Measurements from ENCODE around the gene IFNG-AS1.

IFNG-AS1 gene

DNA sequence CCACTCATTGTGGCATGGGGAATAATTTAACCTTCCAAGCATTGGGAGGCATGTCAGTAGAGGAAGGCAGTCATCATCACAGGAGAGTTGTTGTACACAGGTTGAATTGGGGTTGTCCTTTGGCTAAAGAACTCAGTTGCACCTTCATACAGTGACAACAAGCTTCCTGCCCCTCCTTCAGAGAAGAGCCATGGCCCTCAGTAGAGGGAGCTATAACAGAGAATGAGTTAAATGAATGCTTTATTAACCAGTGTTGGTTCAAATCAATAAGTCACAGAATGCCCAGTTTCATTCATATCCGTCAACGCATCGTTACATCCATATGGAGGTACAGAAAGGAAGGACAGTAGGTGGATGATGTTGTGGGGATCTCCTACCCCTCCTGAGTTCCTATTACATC, 4.8 kb downstream of the IFNG-AS1 start:
- no peak for DNase-seq

DNA sequence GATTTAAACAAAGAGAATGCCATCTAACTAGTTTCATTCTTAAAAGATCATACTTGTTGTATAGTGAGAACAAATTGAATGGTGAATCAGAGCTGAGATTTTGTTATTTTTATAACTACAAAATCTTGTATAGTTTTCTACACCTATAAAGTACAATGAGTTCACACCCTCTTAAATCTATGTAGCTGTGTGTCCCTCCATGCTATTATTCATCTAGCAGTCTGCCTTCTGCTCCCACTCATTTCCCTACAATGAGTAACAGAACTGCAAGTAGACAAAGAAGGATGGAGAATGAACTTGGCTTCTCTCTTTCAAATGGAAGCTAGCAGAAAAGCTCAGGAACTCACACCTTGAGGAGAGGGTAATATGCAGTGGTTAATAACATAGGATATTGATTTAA, 7.1 kb downstream of the IFNG-AS1 start:
- no peak for DNase-seq

DNA sequence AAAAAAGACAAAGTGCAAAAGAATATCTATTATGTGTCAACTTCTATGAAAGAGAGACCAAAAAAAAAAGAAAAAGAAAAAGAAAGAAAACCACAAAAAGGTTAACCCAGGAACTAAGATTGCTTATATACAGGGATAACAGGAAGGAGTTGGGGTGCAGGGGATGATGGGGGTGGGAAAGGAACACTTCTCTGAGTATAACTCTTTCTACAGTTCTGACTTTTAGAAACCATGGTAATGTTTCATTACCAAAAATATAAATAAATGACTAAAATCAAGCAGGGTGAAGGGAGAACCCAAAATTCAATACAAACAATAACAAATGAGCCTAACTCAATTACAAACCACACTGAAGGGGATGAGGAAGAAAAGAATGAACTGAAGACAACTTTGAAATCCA, 9.1 kb downstream of the IFNG-AS1 start:
- DNase-seq: no peak

DNA sequence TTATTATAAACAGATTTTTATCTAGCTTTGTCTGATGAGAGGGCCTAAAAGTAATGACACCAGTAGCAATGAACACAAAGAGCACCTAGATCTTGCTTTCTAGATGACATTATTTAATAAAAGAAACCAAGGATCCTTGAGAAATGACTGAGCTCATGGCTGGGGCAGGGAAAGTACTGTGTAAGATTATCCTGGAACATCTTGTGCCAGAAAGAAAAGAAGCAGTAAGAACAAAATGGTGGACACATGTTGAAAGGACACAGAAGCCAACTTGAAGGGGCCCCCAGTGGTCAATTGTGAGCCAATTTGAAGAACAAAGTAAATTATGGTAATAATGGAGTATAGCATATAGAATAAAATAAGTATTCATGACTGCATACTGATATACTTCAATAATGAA, 10.0 kb downstream of the IFNG-AS1 start:
- no peak for DNase-seq

DNA sequence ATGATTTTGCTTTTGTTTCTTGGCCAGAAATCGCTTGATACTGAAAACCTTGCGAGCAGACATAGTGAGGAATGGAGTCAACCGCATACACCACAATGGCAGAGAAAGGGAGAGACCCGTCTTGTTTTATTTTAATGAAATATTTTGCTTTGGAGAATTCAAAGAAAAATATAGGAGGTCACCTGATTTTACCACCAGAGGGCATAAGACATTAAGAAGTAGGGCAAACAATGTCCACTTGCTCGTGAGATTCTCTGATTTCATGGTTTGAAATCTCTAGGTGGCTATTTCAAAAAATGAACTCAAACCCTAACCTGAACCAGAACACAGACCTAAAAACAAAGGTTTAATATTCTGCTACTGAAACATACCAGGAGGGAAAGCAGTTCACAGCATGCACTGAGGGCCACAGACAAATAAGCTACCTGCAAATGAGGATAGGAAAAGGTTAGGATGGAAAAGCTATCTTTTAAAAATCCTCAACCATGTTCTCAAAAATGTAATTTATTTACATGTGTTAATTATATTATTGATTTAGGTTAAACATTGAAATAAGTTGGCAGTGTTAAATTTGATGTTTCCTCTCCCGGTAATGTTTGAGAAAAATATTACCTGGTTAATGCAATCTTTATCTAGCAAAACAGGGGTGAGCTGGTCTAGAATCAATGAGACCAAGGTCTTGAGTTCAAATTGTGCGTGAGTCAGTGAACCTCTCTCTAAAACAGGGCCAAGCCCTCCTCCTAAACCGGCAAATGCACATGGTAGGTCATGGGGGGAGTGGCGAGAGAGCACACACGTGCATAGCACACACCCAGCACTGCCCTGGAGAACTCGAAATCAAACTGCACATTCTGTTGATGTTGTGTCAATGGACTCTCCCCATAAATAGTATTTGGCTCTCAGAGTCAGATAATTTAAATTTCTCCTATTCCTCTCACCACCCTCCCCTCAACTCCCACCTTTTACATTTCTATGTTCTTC, 12.5 kb downstream of the IFNG-AS1 start:
- peak in 1 of 5 experiments; percentile 8 for DNase-seq

DNA sequence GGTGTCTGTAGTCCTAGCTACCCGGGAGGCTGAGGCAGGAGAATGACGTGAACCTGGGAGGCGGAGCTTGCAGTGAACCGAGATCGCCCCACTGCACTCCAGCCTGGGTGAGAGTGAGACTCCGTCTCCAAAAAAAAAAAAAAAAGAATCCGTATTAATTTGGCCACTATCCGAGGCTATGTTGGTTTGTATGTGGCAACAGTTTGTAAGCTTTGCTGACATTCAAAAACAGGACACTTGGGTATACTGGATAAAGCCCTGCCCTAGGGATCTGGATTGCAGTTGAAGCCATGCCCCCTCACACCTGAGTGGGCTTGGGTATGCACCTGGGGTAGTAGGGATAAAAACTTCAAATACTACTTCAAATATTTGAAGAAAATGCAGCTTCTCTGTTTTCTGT, 14.5 kb downstream of the IFNG-AS1 start:
- no peak for DNase-seq

DNA sequence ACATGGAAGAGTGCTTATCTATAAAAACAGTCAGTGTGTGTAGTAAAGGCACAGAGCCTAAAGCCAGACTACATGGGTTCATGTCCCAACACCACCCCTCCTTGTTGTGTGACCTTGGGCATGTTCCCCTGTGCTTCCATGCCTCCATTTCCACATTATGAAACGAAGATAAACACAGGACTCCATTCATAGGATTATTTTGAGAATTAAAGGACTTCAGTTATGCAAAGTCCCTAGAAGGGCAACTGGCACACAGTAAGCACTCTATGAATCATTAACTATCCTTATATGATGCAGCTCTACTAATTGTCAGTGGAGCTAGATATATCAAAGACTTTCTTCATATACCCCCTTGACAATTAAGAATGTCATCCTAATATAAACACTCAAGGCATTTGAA, 17.8 kb downstream of the IFNG-AS1 start:
- no peak for DNase-seq

DNA sequence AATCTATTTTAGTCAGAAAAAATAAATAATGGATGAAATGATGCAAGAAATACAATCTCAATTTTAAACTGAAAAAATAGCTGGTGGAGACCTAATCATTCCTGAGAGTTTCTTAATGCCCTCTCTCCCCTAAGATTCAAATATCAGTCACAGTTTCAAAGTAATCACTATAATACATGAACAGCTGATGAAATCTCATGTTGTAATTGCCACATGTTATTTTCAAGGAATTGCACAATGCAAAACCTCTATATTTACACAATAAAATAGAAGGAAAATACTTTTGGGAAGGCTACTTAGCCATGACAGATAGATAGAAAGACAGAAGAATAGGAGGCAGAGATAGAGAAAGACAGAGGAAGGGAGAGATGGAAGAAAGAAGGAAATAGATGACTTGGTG, 18.2 kb downstream of the IFNG-AS1 start:
- no peak for DNase-seq

DNA sequence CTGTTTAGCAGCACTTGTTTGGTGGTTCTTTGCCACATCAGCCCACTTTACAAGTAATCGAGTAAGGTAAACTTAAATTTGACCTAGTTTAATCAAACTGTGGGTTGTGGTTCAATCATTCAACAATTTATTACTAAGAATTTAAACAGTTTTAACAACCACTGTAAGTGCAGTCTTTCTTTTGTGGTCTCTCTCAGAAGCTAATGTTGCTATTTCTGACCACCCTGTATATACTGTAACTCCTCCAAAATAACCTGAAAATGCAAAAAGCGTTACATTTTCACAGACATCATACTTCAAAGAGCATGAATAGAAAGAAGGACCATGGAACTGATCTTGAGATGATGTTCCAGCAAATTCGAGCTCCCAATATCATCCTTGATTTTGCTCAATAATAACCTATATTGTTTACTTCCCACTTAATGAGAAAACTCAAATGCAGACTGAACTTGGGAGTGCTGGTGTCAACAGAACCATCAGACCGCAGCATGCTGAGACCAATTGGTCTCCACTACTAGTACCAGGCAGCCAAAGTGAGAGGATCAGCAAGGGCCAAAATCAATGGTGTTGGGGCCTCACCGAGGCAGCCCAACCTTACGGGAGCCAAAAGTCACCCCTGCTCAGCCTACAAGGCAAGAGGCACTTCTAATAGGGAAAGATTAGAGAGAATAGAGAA, 22.1 kb downstream of the IFNG-AS1 start:
- DNase-seq: no peak

DNA sequence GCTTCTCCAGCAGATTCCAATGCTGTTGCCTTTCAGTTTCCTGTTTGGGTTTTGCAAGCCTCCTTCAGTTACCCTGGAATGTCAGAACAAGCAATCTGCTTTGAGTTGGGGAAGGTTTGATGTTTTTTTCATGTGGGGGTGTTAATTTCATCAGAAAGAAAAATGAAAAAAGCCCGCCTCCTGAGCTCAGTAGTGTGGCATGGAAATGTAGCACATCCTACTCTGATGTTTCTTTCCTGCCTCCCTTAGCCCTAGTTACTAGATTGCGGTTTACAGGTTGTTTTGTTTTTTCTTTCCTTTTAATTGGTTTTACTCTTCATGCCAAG, 22.6 kb downstream of the IFNG-AS1 start:
- DNase-seq: no peak

DNA sequence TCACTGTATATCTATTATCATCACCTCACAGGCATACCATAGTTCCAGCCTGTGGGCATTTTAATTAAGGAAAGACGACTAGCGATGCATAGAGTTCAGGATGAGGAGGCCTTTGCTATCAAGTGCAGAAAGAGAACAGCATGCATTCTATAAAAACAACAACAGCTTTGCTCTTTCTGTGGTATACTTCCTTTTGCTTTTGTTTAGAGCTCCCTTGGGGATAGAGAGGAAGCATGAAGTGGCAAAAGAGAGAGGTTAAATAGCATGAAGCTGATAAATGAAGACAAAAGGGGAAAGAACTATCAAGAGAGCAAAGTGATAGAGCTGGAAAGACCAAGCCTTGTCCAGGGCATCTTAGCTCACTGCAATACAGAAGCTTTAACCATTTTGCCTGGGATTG, 23.5 kb downstream of the IFNG-AS1 start:
- no peak for DNase-seq

DNA sequence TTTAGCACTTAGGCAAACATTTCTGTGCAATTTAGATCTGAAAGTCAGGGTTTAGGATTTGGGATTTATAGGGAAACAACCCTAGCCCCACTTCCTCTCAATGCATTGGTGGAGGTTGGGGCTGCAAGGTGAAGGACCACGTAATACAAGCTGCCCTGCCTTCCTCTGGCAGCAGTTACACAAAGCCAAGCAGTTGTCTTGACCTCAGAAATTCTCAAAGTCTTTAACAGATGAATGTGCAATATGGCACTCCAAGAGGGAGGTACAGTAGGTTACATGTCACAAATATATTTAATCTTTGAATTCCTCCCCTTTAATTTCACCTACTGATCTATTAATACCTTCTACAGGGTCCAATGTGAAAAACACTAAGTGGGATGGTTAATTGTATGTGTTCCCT, 23.9 kb downstream of the IFNG-AS1 start:
- DNase-seq: no peak

DNA sequence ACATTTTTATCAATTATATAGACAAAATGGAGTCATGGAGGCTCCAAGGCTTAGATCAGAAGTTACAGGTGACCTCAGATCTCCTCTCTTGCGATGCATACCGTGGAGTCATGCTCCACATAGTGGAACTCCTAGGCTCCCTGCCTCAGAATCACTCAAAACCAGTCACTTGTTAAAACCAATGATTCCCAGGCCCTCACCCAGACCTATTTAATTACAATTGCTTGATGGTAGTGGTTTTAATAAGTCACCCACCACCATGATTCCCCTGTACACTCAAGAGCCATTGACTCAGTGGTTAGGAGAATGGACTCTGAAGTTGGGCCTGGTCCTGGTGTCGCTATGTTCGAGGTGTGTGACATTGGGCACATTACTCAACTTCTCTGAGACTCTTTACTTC, 26.9 kb downstream of the IFNG-AS1 start:
- no peak for DNase-seq

DNA sequence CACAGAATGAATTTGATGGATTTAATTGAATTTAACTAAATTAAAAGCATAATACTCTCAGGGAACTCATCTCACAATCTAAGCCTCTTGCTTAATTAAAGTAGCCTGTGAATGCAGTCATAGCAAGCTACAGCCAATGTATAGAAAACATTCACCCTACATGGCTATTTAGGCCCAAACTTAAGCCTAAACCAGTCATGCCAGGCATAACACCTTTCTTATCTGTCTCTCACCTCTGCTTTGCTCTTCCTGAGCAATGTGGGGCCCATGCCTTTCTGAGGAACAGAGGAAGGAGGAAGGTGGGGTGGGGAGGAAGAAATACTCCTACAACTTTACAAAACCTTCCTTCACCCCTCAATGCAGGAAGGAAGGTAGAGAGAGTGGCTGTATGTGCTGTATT, 29.1 kb downstream of the IFNG-AS1 start:
- DNase-seq: no peak

DNA sequence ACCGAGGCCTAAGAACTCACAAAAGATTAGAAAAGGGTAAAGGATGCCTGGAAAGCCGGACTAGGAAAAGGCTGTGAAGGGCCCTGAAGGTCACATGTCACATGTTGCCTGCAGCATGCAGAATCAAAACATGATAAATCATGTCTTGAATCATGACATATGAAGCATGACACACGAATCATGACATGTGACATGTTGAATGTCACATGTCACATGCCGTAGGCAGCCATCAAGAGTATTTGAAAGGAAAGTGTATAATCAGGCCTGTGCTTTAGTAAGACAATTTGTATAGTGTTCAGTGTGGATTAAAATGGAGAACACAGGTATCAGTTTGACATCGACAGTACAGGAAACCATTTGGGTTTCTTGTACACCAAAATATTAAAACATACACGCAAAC, 30.8 kb downstream of the IFNG-AS1 start:
- DNase-seq: no peak

DNA sequence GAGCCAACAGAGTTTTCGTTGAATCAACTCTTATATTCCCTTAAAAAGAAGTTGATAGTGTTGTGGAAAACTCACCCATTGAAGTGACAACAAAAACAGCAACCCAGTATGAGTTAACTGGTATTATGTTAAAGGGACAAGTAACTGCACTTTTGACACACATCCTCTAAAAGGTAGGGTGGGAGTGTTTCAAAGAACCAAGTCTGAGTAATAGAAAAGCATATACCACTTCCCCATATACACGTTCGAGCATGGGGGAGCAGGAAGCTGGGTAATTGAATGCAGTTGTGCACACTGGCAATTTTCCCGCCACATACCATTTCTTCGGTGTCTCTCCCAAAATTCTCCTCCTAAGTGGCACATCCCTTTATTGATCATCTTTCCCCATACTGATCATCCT, 31.5 kb downstream of the IFNG-AS1 start:
- no peak for DNase-seq

DNA sequence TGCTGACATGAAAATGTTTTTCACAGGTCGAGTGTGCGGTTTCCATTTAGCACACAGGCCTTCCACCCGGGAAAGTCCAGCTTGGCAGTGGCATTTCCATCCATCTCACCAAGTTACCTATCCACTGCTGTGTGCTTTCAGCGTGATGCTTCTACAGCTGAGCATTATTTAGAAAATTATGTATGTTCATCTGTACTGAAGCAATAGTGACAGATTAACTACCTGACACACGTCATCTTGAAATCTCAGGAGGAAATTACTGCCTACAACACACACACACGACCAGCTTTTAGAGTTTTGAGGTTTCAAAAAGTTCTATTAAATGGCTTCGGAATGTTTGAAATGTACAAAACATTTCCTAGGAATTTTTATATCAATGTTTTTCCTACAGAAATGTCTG, 39.4 kb downstream of the IFNG-AS1 start:
- no peak for DNase-seq

DNA sequence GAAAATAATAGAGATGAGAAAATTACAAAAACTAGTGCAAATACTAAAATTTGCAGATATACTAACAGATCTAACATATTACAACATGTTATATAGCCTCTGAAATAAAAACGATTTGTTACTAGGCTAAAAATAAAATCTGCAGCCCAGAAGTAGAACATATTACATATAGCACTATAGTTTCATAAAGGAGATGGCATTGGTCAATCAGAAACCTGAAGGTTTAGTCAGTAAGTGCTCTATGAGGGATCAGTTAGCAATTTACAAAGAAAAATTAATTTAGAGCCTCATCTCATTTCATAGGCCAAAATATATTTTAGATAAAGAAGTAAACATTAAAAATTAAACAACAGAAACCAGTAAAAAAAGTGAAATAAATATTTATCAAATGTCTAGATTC, 41.0 kb downstream of the IFNG-AS1 start:
- DNase-seq: no peak

DNA sequence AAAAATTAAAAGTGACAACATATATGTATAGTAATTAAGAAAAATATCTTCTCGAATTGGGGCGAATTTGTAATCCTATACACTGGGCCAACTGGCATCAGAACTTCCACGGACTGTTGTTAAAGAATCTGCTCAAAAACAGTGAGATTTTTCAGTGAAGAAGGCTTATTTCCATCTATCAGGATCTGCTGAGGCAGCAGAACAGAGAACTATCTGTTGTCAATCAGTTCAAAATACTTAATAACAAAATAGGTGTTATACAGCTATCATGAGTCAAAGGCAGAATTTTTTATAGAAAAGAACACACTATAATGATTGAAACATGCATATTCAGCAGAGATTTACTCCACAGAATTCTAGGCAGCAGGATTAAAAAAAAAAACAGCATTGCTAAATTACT, 41.9 kb downstream of the IFNG-AS1 start:
- DNase-seq: no peak

DNA sequence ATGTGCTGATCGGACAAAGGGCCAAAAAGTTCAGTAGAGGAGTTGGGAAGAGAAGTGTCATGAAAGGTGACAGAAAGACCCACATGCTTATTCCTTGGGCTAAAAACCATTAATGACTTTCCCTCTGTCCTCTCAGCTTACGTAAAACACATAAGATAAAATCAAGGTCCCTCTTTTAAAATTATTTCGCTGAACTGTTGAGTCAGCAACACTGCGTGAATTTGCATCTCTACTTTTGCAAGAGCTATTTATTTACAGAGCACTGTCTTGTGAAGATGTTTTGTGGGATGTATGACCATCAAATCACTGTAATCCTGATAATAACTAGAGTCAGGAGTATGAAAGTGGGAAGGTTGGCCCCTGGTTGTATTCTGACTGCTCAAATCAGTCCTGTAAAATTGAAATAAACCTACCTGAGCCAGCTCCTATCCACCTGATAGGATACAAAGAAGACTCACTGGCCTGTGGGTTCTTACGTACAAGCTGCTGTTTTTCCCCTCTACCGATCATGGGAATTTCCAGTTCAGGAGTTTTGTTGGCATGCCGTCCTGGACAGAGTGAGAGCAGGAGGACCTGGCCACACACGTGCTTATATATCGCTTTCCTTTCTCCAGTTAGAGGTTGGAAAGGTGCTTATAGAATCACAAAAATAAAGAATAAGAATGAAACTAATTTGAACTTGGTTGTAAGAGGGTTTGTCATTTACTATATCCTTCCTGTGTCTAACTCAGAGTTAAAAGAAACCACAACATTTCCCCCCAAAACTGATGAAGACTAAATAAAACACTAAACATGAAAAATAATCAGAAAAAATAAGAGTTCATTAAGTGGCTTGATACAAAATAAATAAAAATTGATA, 42.9 kb downstream of the IFNG-AS1 start:
- no peak for DNase-seq

DNA sequence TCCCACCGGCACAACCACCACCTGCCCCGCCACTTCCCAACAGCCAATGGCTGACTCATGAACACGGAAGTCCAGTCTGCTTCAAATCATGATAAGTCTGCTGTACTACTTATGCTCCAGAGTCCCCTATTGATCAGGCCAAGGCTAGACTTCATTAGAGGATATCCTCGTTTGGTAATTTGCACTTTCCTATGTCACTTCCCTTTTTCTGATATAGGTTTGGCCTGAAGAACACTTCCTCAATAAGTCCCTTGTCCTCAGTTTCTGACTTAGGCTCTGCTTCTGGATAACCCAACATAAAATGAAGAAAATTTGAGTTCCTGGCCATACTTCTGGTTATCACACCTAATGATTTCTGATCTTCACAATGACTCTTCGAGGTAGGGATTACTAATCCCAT, 45.3 kb downstream of the IFNG-AS1 start:
- no peak for DNase-seq

DNA sequence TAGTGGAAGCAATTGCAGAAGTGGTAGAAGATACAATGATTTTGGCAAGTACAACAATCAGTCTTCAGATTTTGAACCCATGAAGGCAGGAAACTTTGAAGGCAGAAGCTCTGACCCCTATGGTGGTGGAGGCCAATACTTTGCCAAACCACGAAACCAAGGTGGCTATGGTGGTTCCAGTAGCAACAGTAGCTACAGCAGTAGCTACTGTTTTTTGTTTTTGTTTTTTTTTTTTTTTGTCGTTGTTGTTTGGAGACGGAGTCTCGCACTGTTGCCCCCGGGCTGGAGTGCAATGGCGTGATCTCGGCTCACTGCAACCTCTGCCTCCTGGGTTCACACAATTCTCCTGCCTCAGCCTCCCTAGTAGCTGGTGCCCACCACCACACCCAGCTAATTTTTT, 47.4 kb downstream of the IFNG-AS1 start:
- peak in 2 of 5 experiments; percentile 17 to 22 for DNase-seq

DNA sequence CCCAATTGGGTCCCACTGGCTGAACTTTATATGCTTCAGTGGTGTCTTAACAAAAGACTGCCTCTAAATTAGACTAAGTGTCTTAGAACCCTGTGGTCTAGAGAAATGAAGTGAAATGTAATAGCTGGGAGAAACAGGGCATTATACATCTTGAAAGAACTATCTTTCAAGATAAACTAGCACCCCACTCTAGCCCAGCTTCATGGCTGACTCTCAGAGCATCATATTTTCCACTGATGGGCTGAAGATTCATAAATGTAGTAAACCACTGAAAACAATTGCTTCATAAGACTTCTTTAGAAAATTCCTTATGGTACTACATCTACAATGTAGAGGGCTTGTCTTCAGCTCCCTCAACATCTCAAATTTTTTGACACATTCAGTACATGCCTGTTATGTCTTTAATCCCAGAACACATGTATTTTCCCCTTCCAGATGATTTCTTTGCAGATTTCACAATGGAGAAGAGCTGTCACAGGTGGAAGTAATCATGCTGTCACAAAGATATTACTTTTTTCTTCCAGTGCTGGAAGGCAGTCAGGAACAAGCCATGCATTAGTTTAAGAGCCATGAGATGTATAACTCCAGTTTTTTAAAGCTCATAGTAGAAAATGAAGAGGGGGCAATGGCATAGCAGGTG, 48.5 kb downstream of the IFNG-AS1 start:
- DNase-seq: no peak
